CD8-positive, alpha-beta memory T cell (primary cell): ENCODE data around the gene TMED10. TPM values are rescaled to one million over a fixed set of nuclear protein-coding genes. Genes with fewer than 3 reads are reported as not detected.
A peak's percentile ranks its signal among the peaks of the same experiment; 100 is the strongest.
"Not testable (repeated sequence)": the region's sequence is repeated elsewhere in the genome, so short reads cannot be mapped to it uniquely, and the experiment has no call there.

ENCODE experiments used
- CTCF ChIA-PET: fragments of 350-600 bp; sonication (Branson Sonifier 250); formaldehyde crosslinking; loops from one replicate; lab custom pipeline; 2021; ENCODE audit warnings: antibody characterized with exemption; lab: Charles Lee
- POLR2A ChIA-PET: fragments of 350-600 bp; sonication (Branson Sonifier 250); formaldehyde crosslinking; loops from one replicate; lab custom pipeline; 2021; ENCODE audit warnings: antibody characterized with exemption; lab: Charles Lee
- DNase-seq, 5 donors: peaks; one replicate each; pipeline versions ENCODE4 v3.0.0 to v3.0.0-alpha.2; 2020 to 2022; ENCODE audit warnings: mixed read lengths in 1 of 5
- H3K27ac ChIP-seq: one replicate; pipeline ENCODE4 v1.7.0; 2013; ENCODE audit warnings: low read depth, mild to moderate bottlenecking, low read length, moderate library complexity
- H3K27me3 ChIP-seq: 2 replicates; pipeline ENCODE4 v1.7.0; 2013; ENCODE audit warnings: low read length, mild to moderate bottlenecking; ENCODE audit not compliant: insufficient read depth, poor library complexity, severe bottlenecking
- H3K36me3 ChIP-seq: 2 replicates; pipeline ENCODE4 v1.7.0; 2013; ENCODE audit warnings: mild to moderate bottlenecking, low read length, moderate library complexity; ENCODE audit not compliant: insufficient read depth
- H3K4me1 ChIP-seq: 2 replicates; pipeline ENCODE4 v1.7.0; 2013; ENCODE audit warnings: mild to moderate bottlenecking, low read length, moderate library complexity; ENCODE audit not compliant: insufficient read depth
- H3K4me3 ChIP-seq: 2 replicates; pipeline ENCODE4 v1.7.0; 2013; ENCODE audit warnings: mild to moderate bottlenecking, low read length
- H3K9me3 ChIP-seq: 2 replicates; pipeline ENCODE4 v1.7.0; 2013; ENCODE audit warnings: mild to moderate bottlenecking, low read length
- H3K27ac Mint-ChIP-seq, 8 donors: one replicate each; pipeline ENCODE4 v1.8.0; 2020 to 2021; ENCODE audit warnings: mixed read lengths in 8 of 8, mild to moderate bottlenecking in 6 of 8, inconsistent platforms in 3 of 8, moderate library complexity in 3 of 8
- H3K27me3 Mint-ChIP-seq, 2 donors: one replicate each; pipeline ENCODE4 v1.8.0; 2020 to 2021; ENCODE audit warnings: mixed read lengths in 2 of 2, mild to moderate bottlenecking in 1 of 2, moderate library complexity in 1 of 2
- H3K36me3 Mint-ChIP-seq, 3 donors: one replicate each; pipeline ENCODE4 v1.8.0; 2020 to 2021; ENCODE audit warnings: mixed read lengths in 3 of 3, inconsistent platforms in 1 of 3, mild to moderate bottlenecking in 1 of 3
- H3K4me1 Mint-ChIP-seq, 3 donors: one replicate each; pipeline ENCODE4 v1.8.0; 2020 to 2021; ENCODE audit warnings: mixed read lengths in 3 of 3, inconsistent platforms in 1 of 3, mild to moderate bottlenecking in 1 of 3
- H3K4me3 Mint-ChIP-seq, 7 donors: one replicate each; pipeline ENCODE4 v1.8.0; 2020 to 2021; ENCODE audit warnings: mixed read lengths in 7 of 7, mild to moderate bottlenecking in 6 of 7, moderate library complexity in 4 of 7, inconsistent platforms in 2 of 7
- H3K9me3 Mint-ChIP-seq, 5 donors: one replicate each; pipeline ENCODE4 v1.8.0; 2020 to 2022; ENCODE audit warnings: mixed read lengths in 5 of 5, mild to moderate bottlenecking in 3 of 5, moderate library complexity in 2 of 5, inconsistent platforms in 1 of 5
- polyA plus RNA-seq: library from polyadenylated mRNA; unstranded; fragments of 300-500 nt; fragmentation: Illumina TruSeq; gene quantifications from one replicate; pipeline ENCODE4 v1.2.3, GENCODE V29; 2021
- total RNA-seq, 2 experiments: library from RNA; stranded (reverse); gene quantifications; one replicate each; pipeline ENCODE4 v1.2.3, GENCODE V29; 2021

TMED10 gene
- total and polyA plus RNA-seq, 3 experiments from 2014 or later = 178 to 321 (median 178) TPM

DNA sequence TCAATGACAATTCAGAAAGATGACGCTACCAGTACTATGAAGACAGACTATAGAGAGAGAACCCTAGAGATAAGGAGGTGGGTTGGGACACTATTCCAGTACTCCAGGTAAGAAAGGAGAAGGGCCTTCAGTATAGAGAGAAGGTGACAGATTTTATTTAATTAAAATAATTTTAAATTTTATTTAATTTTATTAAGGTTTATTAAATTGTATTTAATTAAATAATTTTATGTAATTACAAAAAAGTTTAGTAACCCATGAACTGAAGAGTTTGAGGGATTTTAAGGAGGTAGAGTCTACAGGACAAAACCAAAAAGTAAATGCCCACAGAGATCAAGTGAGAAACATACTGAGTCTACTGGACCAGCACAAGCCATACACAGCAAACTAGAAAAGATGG lies 20.3 kb downstream of the TMED10 start:
- H3K27me3 ChIP-seq = no peaks in the 10 kb centered on the region
- no peaks in the 10 kb centered on the region for H3K9me3 ChIP-seq
- no peak overlapping the region for H3K27ac ChIP-seq
- Mint-ChIP-seq H3K9me3 (no peaks in the 10 kb centered on the region), H3K27ac (peak overlapping the region in 2 of 8 donors; percentile 7 to 49), H3K36me3 (peaks cover 0 to 31% (median 7%) of the 10 kb centered on the region in 3 donors), H3K27me3 (no peaks in the 10 kb centered on the region), H3K4me3 (no peak overlapping the region), H3K4me1 (peaks cover 54 to 74% (median 69%) of the 10 kb centered on the region in 3 donors)
- H3K36me3 ChIP-seq = no peaks in the 10 kb centered on the region
- ChIA-PET POLR2A (no interaction called here), CTCF (no interaction called here)
- H3K4me3 ChIP-seq = no peak overlapping the region
- DNase-seq = no peak
- peaks cover 25% of the 10 kb centered on the region for H3K4me1 ChIP-seq

GRCh38 chr14:75155169-75155568 lies 21.2 kb downstream of the TMED10 start:
- POLR2A ChIA-PET = no interaction called here
- Mint-ChIP-seq H3K27me3 (no peaks in the 10 kb centered on the region), H3K4me1 (peaks cover 48 to 68% (median 61%) of the 10 kb centered on the region in 3 donors), H3K36me3 (peaks cover 0 to 39% (median 7%) of the 10 kb centered on the region in 3 donors), H3K9me3 (no peaks in the 10 kb centered on the region), H3K27ac (peak overlapping the region in 5 of 8 donors; percentile 19 to 62 (median 47)), H3K4me3 (no peak overlapping the region)
- H3K4me1 ChIP-seq = peaks cover 16% of the 10 kb centered on the region
- H3K27ac ChIP-seq = no peak overlapping the region
- no peaks in the 10 kb centered on the region for H3K27me3 ChIP-seq
- DNase-seq = no peak
- peaks cover 1% of the 10 kb centered on the region for H3K36me3 ChIP-seq
- CTCF ChIA-PET = interaction anchor here (0.8 kb wide), 1 partner anchor 140 kb away, joined by 3 read pairs; no protein-coding TSS in a partner anchor
- no peak overlapping the region for H3K4me3 ChIP-seq
- no peaks in the 10 kb centered on the region for H3K9me3 ChIP-seq

DNA sequence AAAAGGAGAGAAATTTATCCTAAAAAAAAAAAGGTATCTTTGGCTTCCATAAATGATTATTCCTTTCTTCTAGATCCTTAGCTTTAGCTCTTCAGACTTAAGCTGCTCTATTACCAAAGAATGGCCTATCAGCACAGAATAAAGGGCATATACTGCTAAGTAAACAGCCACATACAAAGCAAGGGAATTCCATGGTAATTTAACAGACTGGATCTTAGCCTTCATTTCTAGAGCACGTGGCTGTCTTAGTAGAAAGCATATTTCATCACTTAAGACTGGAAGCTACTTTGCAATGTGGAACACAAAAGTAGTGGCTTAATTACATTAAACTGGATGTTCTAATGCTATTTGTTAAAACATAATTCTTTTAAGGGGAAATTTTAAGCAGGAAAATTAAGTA lies 23.1 kb downstream of the TMED10 start:
- ChIA-PET CTCF (interaction anchor here (1.3 to 1.6 kb wide), 2 partner anchors 10 to 21 kb away, joined by 3 to 5 read pairs; no protein-coding TSS in a partner anchor), POLR2A (no interaction called here)
- H3K36me3 Mint-ChIP-seq = peaks cover 0 to 49% (median 14%) of the 10 kb centered on the region in 3 donors
- no peaks in the 10 kb centered on the region for H3K9me3 Mint-ChIP-seq
- no peak overlapping the region for H3K4me3 Mint-ChIP-seq
- Histone ChIP-seq H3K4me3 (no peak overlapping the region), H3K36me3 (peaks cover 11% of the 10 kb centered on the region), H3K27me3 (no peaks in the 10 kb centered on the region), H3K4me1 (peaks cover 14% of the 10 kb centered on the region), H3K9me3 (no peaks in the 10 kb centered on the region), H3K27ac (no peak overlapping the region)
- peaks cover 42 to 64% (median 58%) of the 10 kb centered on the region in 3 donors for H3K4me1 Mint-ChIP-seq
- DNase-seq = no peak
- H3K27me3 Mint-ChIP-seq = no peaks in the 10 kb centered on the region
- H3K27ac Mint-ChIP-seq = no peak overlapping the region

DNA sequence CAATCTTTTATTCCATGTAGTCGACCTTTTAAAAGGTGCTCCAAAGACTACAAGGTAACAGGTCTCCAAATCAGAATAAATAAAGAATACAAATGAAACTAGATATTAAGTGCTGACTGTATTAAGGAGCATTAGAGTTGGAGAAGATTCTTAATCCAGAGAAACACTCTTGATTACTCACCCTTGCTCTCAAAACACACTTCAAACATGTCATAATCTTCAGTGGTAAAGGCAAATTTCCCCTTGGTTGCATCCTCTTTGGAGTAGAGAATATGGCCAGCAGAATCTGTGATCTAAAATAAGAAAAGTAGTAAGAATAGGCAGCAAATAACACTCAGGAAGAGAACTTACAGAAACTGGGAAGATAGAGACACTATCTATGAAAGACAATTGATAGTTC lies 24.6 kb downstream of the TMED10 start:
- H3K27ac Mint-ChIP-seq = peak overlapping the region in 1 of 8 donors; percentile 54
- CTCF ChIA-PET = no interaction called here
- no peaks in the 10 kb centered on the region for H3K27me3 ChIP-seq
- peaks cover 11% of the 10 kb centered on the region for H3K36me3 ChIP-seq
- no peaks in the 10 kb centered on the region for H3K9me3 ChIP-seq
- DNase-seq = no peak
- no peak overlapping the region for H3K4me3 ChIP-seq
- no peak overlapping the region for H3K27ac ChIP-seq
- H3K4me3 Mint-ChIP-seq = no peak overlapping the region
- H3K4me1 Mint-ChIP-seq = peaks cover 39 to 62% (median 58%) of the 10 kb centered on the region in 3 donors
- peaks cover 0 to 57% (median 16%) of the 10 kb centered on the region in 3 donors for H3K36me3 Mint-ChIP-seq
- H3K9me3 Mint-ChIP-seq = no peaks in the 10 kb centered on the region
- POLR2A ChIA-PET = no interaction called here
- no peaks in the 10 kb centered on the region for H3K27me3 Mint-ChIP-seq
- H3K4me1 ChIP-seq = peaks cover 12% of the 10 kb centered on the region

- H3K4me3 Mint-ChIP-seq, H3K9me3 ChIP-seq, H3K9me3 Mint-ChIP-seq, H3K27me3 ChIP-seq, CTCF ChIA-PET, H3K27ac ChIP-seq, H3K27me3 Mint-ChIP-seq, DNase-seq, H3K4me3 ChIP-seq, H3K27ac Mint-ChIP-seq: not testable (repeated sequence)
- POLR2A ChIA-PET = interaction anchor here (0.6 kb wide), 1 partner anchor 71 kb away, joined by 3 read pairs; no protein-coding TSS in a partner anchor
- Mint-ChIP-seq H3K36me3 (peaks cover 0 to 65% (median 24%) of the 10 kb centered on the region in 3 donors), H3K4me1 (peaks cover 41 to 60% (median 56%) of the 10 kb centered on the region in 3 donors)
- Histone ChIP-seq H3K36me3 (peaks cover 11% of the 10 kb centered on the region), H3K4me1 (peaks cover 14% of the 10 kb centered on the region)
Measured at GRCh38 chr14:75150637-75151036, 25.8 kb downstream of the TMED10 start.

GRCh38 chr14:75150150-75150549 lies 26.3 kb downstream of the TMED10 start:
- H3K27ac Mint-ChIP-seq = peak overlapping the region in 3 of 8 donors; percentile 7 to 88 (median 37)
- no peak overlapping the region for H3K4me3 Mint-ChIP-seq
- H3K4me1 ChIP-seq = peaks cover 17% of the 10 kb centered on the region
- POLR2A ChIA-PET = no interaction called here
- H3K27me3 ChIP-seq = no peaks in the 10 kb centered on the region
- no peaks in the 10 kb centered on the region for H3K27me3 Mint-ChIP-seq
- no peaks in the 10 kb centered on the region for H3K9me3 ChIP-seq
- no peak overlapping the region for H3K27ac ChIP-seq
- DNase-seq = no peak
- H3K4me1 Mint-ChIP-seq = peaks cover 39 to 58% (median 54%) of the 10 kb centered on the region in 3 donors
- peaks cover 0 to 66% (median 24%) of the 10 kb centered on the region in 3 donors for H3K36me3 Mint-ChIP-seq
- no peaks in the 10 kb centered on the region for H3K9me3 Mint-ChIP-seq
- H3K4me3 ChIP-seq = no peak overlapping the region
- peaks cover 11% of the 10 kb centered on the region for H3K36me3 ChIP-seq
- CTCF ChIA-PET = no interaction called here

GRCh38 chr14:75147423-75148071 lies 28.9 kb downstream of the TMED10 start:
- Histone ChIP-seq H3K36me3 (peaks cover 11% of the 10 kb centered on the region), H3K27me3 (no peaks in the 10 kb centered on the region), H3K4me1 (peaks cover 29% of the 10 kb centered on the region), H3K9me3 (no peaks in the 10 kb centered on the region), H3K4me3 (no peak overlapping the region), H3K27ac (no peak overlapping the region)
- POLR2A ChIA-PET = no interaction called here
- DNase-seq = no peak
- Mint-ChIP-seq H3K27me3 (no peaks in the 10 kb centered on the region), H3K4me1 (peaks cover 43 to 74% (median 64%) of the 10 kb centered on the region in 3 donors), H3K9me3 (no peaks in the 10 kb centered on the region), H3K27ac (peak overlapping the region in 4 of 8 donors; percentile 60 to 89 (median 72)), H3K4me3 (no peak overlapping the region), H3K36me3 (peaks cover 0 to 78% (median 30%) of the 10 kb centered on the region in 3 donors)
- CTCF ChIA-PET = interaction anchor here (0.7 kb wide), 1 partner anchor 214 kb away, joined by 4 read pairs; no protein-coding TSS in a partner anchor

DNA sequence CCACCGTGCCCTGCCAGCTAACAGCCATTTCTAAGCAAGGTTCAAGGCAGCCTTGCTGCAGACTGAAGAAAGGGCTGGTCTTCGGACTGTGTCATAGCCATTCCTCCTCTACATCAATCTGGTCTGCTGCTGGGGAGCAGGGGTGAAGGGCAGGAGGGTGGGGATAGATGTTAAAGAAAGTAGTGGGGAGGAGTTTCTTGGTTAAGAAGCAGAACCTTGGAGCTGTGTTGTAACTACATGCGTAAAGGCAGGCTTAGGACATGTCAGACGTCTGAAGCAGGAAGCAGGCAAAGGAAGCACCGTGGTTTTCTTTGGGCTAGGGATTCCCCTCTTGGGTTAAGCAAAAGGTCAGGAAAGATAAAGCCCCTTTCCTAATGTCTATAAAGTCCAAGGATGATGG lies 31.5 kb downstream of the TMED10 start:
- H3K4me3 ChIP-seq = no peak overlapping the region
- no peak overlapping the region for H3K27ac ChIP-seq
- H3K36me3 ChIP-seq = peaks cover 8% of the 10 kb centered on the region
- peak in 1 of 5 donors; percentile 35 for DNase-seq
- ChIA-PET POLR2A (no interaction called here), CTCF (interaction anchor here (1.0 to 1.7 kb wide), 2 partner anchors 15 to 152 kb away, joined by 3 read pairs; no protein-coding TSS in a partner anchor)
- Mint-ChIP-seq H3K36me3 (peaks cover 0 to 56% (median 25%) of the 10 kb centered on the region in 3 donors), H3K27ac (peak overlapping the region in 7 of 8 donors; percentile 18 to 84 (median 60)), H3K4me3 (peak overlapping the region in 1 of 7 donors; percentile 25), H3K9me3 (no peaks in the 10 kb centered on the region), H3K4me1 (peaks cover 49 to 80% (median 70%) of the 10 kb centered on the region in 3 donors), H3K27me3 (no peaks in the 10 kb centered on the region)
- H3K27me3 ChIP-seq = no peaks in the 10 kb centered on the region
- no peaks in the 10 kb centered on the region for H3K9me3 ChIP-seq
- peaks cover 46% of the 10 kb centered on the region for H3K4me1 ChIP-seq
